IMR-90 (cell line): ENCODE data around the gene MAGED2. TPM values are rescaled to one million over a fixed set of nuclear protein-coding genes. Genes with fewer than 3 reads are reported as not detected.
"Not testable (repeated sequence)": the region's sequence is repeated elsewhere in the genome, so short reads cannot be mapped to it uniquely, and the experiment has no call there.

Experiments used
- ATAC-seq: fragments of 200-7000 bp; cut with Tn5 transposase; 2 replicates; pipeline ENCODE4 v1.9.1; 2020; ENCODE audit warnings: low read depth, mild to moderate bottlenecking, moderate library complexity
- BruUV-seq: library from RNA; stranded (reverse); fragments of 400-500 nt; replicated peaks from 2 replicates; lab custom pipeline; 2021; lab: Mats Ljungman, UMichigan
- CTCF ChIA-PET: fragments of 300-600 bp; formaldehyde crosslinking; extraction: SDS; loops from one replicate; lab custom pipeline; 2021; ENCODE audit warnings: antibody characterized with exemption; lab: Yijun Ruan, JAX
- POLR2A ChIA-PET: fragments of 300-600 bp; sonication (Branson Sonifier 250); formaldehyde crosslinking; loops from one replicate; lab custom pipeline; 2022; ENCODE audit warnings: antibody characterized with exemption; ENCODE audit not compliant: unreplicated experiment; lab: Charles Lee
- DNase-seq: peaks from one replicate; pipeline ENCODE4 v3.0.0; 2013
- H2AFZ ChIP-seq: replicated peaks from 2 replicates; pipeline ENCODE3; 2013; ENCODE audit warnings: low read length, mild to moderate bottlenecking; ENCODE audit not compliant: poor library complexity
- H2AK5ac ChIP-seq: 2 replicates; pipeline ENCODE4 v1.6.1; 2013; ENCODE audit warnings: low read depth, low read length, inconsistent platforms
- H2AK9ac ChIP-seq: replicated peaks from 2 replicates; pipeline ENCODE3; 2013; ENCODE audit warnings: mild to moderate bottlenecking, low read depth, low read length, moderate library complexity; ENCODE audit not compliant: poor library complexity
- H2BK120ac ChIP-seq: 2 replicates; pipeline ENCODE4 v1.6.1; 2013; ENCODE audit warnings: low read depth, low read length, inconsistent platforms
- H2BK15ac ChIP-seq: 3 replicates; pipeline ENCODE4 v1.6.1; 2013; ENCODE audit warnings: low read depth, low read length, inconsistent platforms
- H2BK20ac ChIP-seq: 2 replicates; pipeline ENCODE4 v1.6.1; 2013; ENCODE audit warnings: low read depth, mild to moderate bottlenecking, inconsistent platforms, low read length, moderate library complexity
- H2BK5ac ChIP-seq: 2 replicates; pipeline ENCODE4 v1.6.1; 2013; ENCODE audit warnings: mild to moderate bottlenecking, low read depth, low read length, inconsistent platforms; ENCODE audit not compliant: poor library complexity, severe bottlenecking
- H3K14ac ChIP-seq: replicated peaks from 2 replicates; pipeline ENCODE4 v1.6.1; 2013; ENCODE audit warnings: low read depth, low read length, inconsistent platforms
- H3K18ac ChIP-seq: 2 replicates; pipeline ENCODE4 v1.6.1; 2013; ENCODE audit warnings: low read depth, low read length, control low read depth
- H3K23ac ChIP-seq: 2 replicates; pipeline ENCODE4 v1.6.1; 2013; ENCODE audit warnings: low read depth, low read length, inconsistent platforms
- H3K27ac ChIP-seq: 2 replicates; pipeline ENCODE4 v1.5.1; 2013; ENCODE audit warnings: mild to moderate bottlenecking, control low read depth, low read length; ENCODE audit not compliant: insufficient read depth
- H3K27me3 ChIP-seq: 2 replicates; pipeline ENCODE4 v1.6.1; 2013; ENCODE audit warnings: low read length; ENCODE audit not compliant: control insufficient read depth, insufficient read depth
- H3K36me3 ChIP-seq: 2 replicates; pipeline ENCODE4 v1.6.1; 2013; ENCODE audit warnings: low read length, mixed read lengths; ENCODE audit not compliant: control insufficient read depth, insufficient read depth
- H3K4ac ChIP-seq: 2 replicates; pipeline ENCODE4 v1.6.1; 2013; ENCODE audit warnings: low read depth, low read length, inconsistent platforms
- H3K4me1 ChIP-seq: 2 replicates; pipeline ENCODE4 v1.6.1; 2013; ENCODE audit warnings: low read length, mixed read lengths; ENCODE audit not compliant: control insufficient read depth, insufficient read depth
- H3K4me2 ChIP-seq: 2 replicates; pipeline ENCODE4 v1.6.1; 2013; ENCODE audit warnings: low read depth, mild to moderate bottlenecking, control low read depth, low read length, moderate library complexity
- H3K4me3 ChIP-seq: 2 replicates; pipeline ENCODE4 v1.5.1; 2013; ENCODE audit warnings: low read depth, mild to moderate bottlenecking, control low read depth, low read length, moderate library complexity; ENCODE audit not compliant: insufficient read depth
- H3K56ac ChIP-seq: 2 replicates; pipeline ENCODE4 v1.6.1; 2013; ENCODE audit warnings: low read length, inconsistent platforms; ENCODE audit not compliant: insufficient read depth; ENCODE audit errors: extremely low read depth
- H3K79me1 ChIP-seq, 2 experiments: 2 replicates each; pipeline ENCODE4 v1.6.1; 2013; ENCODE audit warnings: low read length in 2 of 2, inconsistent platforms in 1 of 2, low read depth in 1 of 2
- H3K9ac ChIP-seq: 2 replicates; pipeline ENCODE4 v1.6.1; 2013; ENCODE audit warnings: low read depth, low read length, control low read depth
- H3K9me1 ChIP-seq: 2 replicates; pipeline ENCODE4 v1.6.1; 2013; ENCODE audit warnings: low read length, inconsistent platforms; ENCODE audit not compliant: insufficient read depth
- H3K9me3 ChIP-seq: 2 replicates; pipeline ENCODE4 v1.6.1; 2013; ENCODE audit warnings: low read length; ENCODE audit not compliant: control insufficient read depth, insufficient read depth
- H4K20me1 ChIP-seq: 2 replicates; pipeline ENCODE4 v1.6.1; 2013; ENCODE audit warnings: low read length, inconsistent platforms; ENCODE audit not compliant: insufficient read depth
- H4K5ac ChIP-seq: 2 replicates; pipeline ENCODE4 v1.6.1; 2013; ENCODE audit warnings: mild to moderate bottlenecking, low read depth, low read length, control low read depth
- H4K8ac ChIP-seq, 2 experiments: 2 replicates each; pipeline ENCODE4 v1.6.1; 2013; ENCODE audit warnings: low read depth in 2 of 2, low read length in 2 of 2, control low read depth in 1 of 2, inconsistent platforms in 1 of 2
- H4K91ac ChIP-seq: 2 replicates; pipeline ENCODE4 v1.6.1; 2013; ENCODE audit warnings: low read depth, low read length, inconsistent platforms; ENCODE audit not compliant: insufficient read depth
- BHLHE40 ChIP-seq: fragments of 150-350 bp; IDR thresholded peaks from 2 replicates; pipeline ENCODE4 v1.6.1; 2016; ENCODE audit warnings: mild to moderate bottlenecking, low read depth, low read length
- NFE2L2 ChIP-seq: fragments of 150-350 bp; IDR thresholded peaks from 2 replicates; pipeline ENCODE4 v1.6.1; 2016; ENCODE audit warnings: low read depth, mild to moderate bottlenecking, low read length
- WGBS, 2 experiments: methylation state at CpG; one replicate each; pipeline versions ENCODE4 v1.1.5 to v1.1.7; 2013; ENCODE audit warnings: missing lambda C conversion rate in 2 of 2; ENCODE audit not compliant: insufficient read length in 1 of 2; ENCODE audit errors: extremely low coverage in 2 of 2; 5-methylcytosine and 5-hydroxymethylcytosine counted together
- dilution Hi-C: fragments of 300-500 bp; cut with HindIII; formaldehyde crosslinking; loops from one replicate; pipeline ENCODE4 v1.14.3; 2018; ENCODE audit warnings: low sequenced_read_pairs; ENCODE audit not compliant: unreplicated experiment
- in situ Hi-C: fragments of 300-500 bp; cut with MboI; formaldehyde crosslinking; loops from 3 replicates; pipeline ENCODE4 v1.14.3; 2019; ENCODE audit warnings: low sequenced_read_pairs, inconsistent platforms, mixed read lengths
- intact Hi-C: fragments of 100-400 bp; cut with micrococcal nuclease; formaldehyde crosslinking; loops from 2 replicates; pipeline ENCODE4 v1.10.0; 2022
- polyA plus RNA-seq, 3 experiments: library from polyadenylated mRNA; depleted of rRNA; stranded (reverse); fragments of >200 nt; gene quantifications; 2 replicates each; pipeline ENCODE4 v1.2.3, GENCODE V29; 2012; ENCODE audit warnings: low replicate concordance in 1 of 3
- total RNA-seq: library from RNA; depleted of rRNA; stranded (reverse); fragments of >200 nt; gene quantifications from 2 replicates; pipeline ENCODE4 v1.2.3, GENCODE V29; 2012

The MAGED2 gene
- total and polyA plus RNA-seq, 2 of the 4 experiments (the other 2 are of a cell fraction), result 301 to 341 TPM

GRCh38 chrX:54843050-54843449 is 35.5 kb downstream of the MAGED2 start:
- H3K27me3 ChIP-seq, result peaks cover 7% of the 10 kb centered on the region
- H3K14ac ChIP-seq, result no peak overlapping the region
- no peak overlapping the region for H3K23ac ChIP-seq
- H4K5ac ChIP-seq, result no peak overlapping the region
- H3K9me3 ChIP-seq, result no peaks in the 10 kb centered on the region
- dilution Hi-C loops, result no loop called here
- H2AK5ac ChIP-seq, result no peak overlapping the region
- no peak overlapping the region for H2AK9ac ChIP-seq
- intact Hi-C loops, result no loop called here
- ATAC-seq, result no peak
- no peak overlapping the region for H3K18ac ChIP-seq
- no peaks in the 10 kb centered on the region for H3K9me1 ChIP-seq
- CTCF ChIA-PET, result no interaction called here
- no peak overlapping the region for H2BK120ac ChIP-seq
- H2BK20ac ChIP-seq, result no peak overlapping the region
- H2BK5ac ChIP-seq, result no peak overlapping the region
- no peaks in the 10 kb centered on the region for H3K79me1 ChIP-seq
- POLR2A ChIA-PET, result no interaction called here
- no peak overlapping the region for H3K4me3 ChIP-seq
- no peak overlapping the region for H3K56ac ChIP-seq
- H3K27ac ChIP-seq, result no peak overlapping the region
- H4K8ac ChIP-seq, result no peak overlapping the region
- WGBS, 2 experiments, result no CpG with 5 or more reads among the region's 2 CpGs
- no peaks in the 10 kb centered on the region for H3K36me3 ChIP-seq
- H4K91ac ChIP-seq, result no peak overlapping the region
- DNase-seq, result no peak
- BruUV-seq, result no TSS peak
- no peaks in the 10 kb centered on the region for H4K20me1 ChIP-seq
- H2AFZ ChIP-seq, result no peak overlapping the region
- no peak overlapping the region for H2BK15ac ChIP-seq
- H3K9ac ChIP-seq, result no peak overlapping the region
- no peak overlapping the region for H3K4me2 ChIP-seq
- in situ Hi-C loops, result no loop called here
- no peak for TF ChIP-seq BHLHE40
- no peak for TF ChIP-seq NFE2L2
- no peak overlapping the region for H3K4ac ChIP-seq
- no peaks in the 10 kb centered on the region for H3K4me1 ChIP-seq

- H2BK5ac ChIP-seq, H3K18ac ChIP-seq, in situ Hi-C loops, H3K36me3 ChIP-seq, H4K91ac ChIP-seq, H3K4me1 ChIP-seq, H3K9ac ChIP-seq, H3K27ac ChIP-seq, H3K9me3 ChIP-seq, POLR2A ChIA-PET, H3K4ac ChIP-seq, H2BK120ac ChIP-seq, H3K27me3 ChIP-seq, H3K79me1 ChIP-seq, H4K20me1 ChIP-seq, H3K14ac ChIP-seq, dilution Hi-C loops, H2AK5ac ChIP-seq, H3K9me1 ChIP-seq, H4K5ac ChIP-seq, BruUV-seq, intact Hi-C loops, H2AFZ ChIP-seq, DNase-seq, ATAC-seq, H3K23ac ChIP-seq, H2BK15ac ChIP-seq, H4K8ac ChIP-seq, H3K56ac ChIP-seq, H2BK20ac ChIP-seq, H3K4me2 ChIP-seq, H2AK9ac ChIP-seq, H3K4me3 ChIP-seq: not testable (repeated sequence)
- CTCF ChIA-PET, result interaction anchor here (0.5 kb wide), 1 partner anchor 1375 kb away, joined by 3 read pairs; no protein-coding TSS in a partner anchor
- WGBS, 2 experiments, result no CpG with 5 or more reads among the region's 2 CpGs
These were observed 40.2 kb downstream of the MAGED2 start for GRCh38 chrX:54847700-54848099.
